Germinal center (tissue), 1 donor: ENCODE results near the gene PNPLA3.

Experiments used
- DNase-seq: peaks from one replicate; pipeline ENCODE4 v3.0.0; 2012; ENCODE audit warnings: mixed read lengths, low spot score

PNPLA3 gene

GRCh38 chr22:43923631-43924464 is at the start of gene PNPLA3:
Gene PNPLA3 (plus strand): TSS chr22:43923805. CDS start chr22:43923912, 107 bp downstream.
- DNase-seq = peak; percentile 83

GRCh38 chr22:43876866-43877509 is 46.6 kb upstream of the PNPLA3 start:
- no peak for DNase-seq

GRCh38 chr22:43878079-43878795 is 45.4 kb upstream of the PNPLA3 start:
- DNase-seq = no peak

- DNase-seq = no peak
Observed at GRCh38 chr22:43878831-43879550, 44.6 kb upstream of the PNPLA3 start.

GRCh38 chr22:43879901-43880540 is 43.6 kb upstream of the PNPLA3 start:
- no peak for DNase-seq

GRCh38 chr22:43880541-43880991 is 43.0 kb upstream of the PNPLA3 start:
- DNase-seq = no peak

- no peak for DNase-seq
Observed at GRCh38 chr22:43881091-43882061, 42.2 kb upstream of the PNPLA3 start.

- no peak for DNase-seq
Observed at GRCh38 chr22:43882122-43882767, 41.4 kb upstream of the PNPLA3 start.

GRCh38 chr22:43883012-43883661 is 40.5 kb upstream of the PNPLA3 start:
- DNase-seq = peak; percentile 74

GRCh38 chr22:43883719-43884415 is 39.7 kb upstream of the PNPLA3 start:
- no peak for DNase-seq

GRCh38 chr22:43884600-43885318 is 38.8 kb upstream of the PNPLA3 start:
- DNase-seq = peak; percentile 70

- no peak for DNase-seq
Observed at GRCh38 chr22:43885319-43885671, 38.3 kb upstream of the PNPLA3 start.

- no peak for DNase-seq
Observed at GRCh38 chr22:43885786-43886185, 37.8 kb upstream of the PNPLA3 start.

- DNase-seq = no peak
Observed at GRCh38 chr22:43886231-43886630, 37.4 kb upstream of the PNPLA3 start.

GRCh38 chr22:43887391-43887790 is 36.2 kb upstream of the PNPLA3 start:
- no peak for DNase-seq

GRCh38 chr22:43888740-43889139 is 34.9 kb upstream of the PNPLA3 start:
- no peak for DNase-seq

- DNase-seq = no peak
Observed at GRCh38 chr22:43889201-43889859, 34.3 kb upstream of the PNPLA3 start.

- DNase-seq = no peak
Observed at GRCh38 chr22:43889860-43890253, 33.7 kb upstream of the PNPLA3 start.
